Activated CD4-positive, alpha-beta memory T cell treated with anti-CD3 and anti-CD28 coated beads, Interleukin-2, amount 10 ng/mL, durations not matched to agents 7 days and 5 days (primary cell): ENCODE measurements around the gene TMIE. TPM values are rescaled to one million over a fixed set of nuclear protein-coding genes. Genes with fewer than 3 reads are reported as not detected.

Experiments
- total RNA-seq, 2 experiments: library from RNA; stranded (reverse); gene quantifications; one replicate each; pipeline ENCODE4 v1.2.3, GENCODE V29; 2021

Gene TMIE
- total RNA-seq, 2 experiments from 2014 or later, result 0.20 to 0.63 TPM

Other genes starting within 250 kb of the TMIE start
- not detected for gene LTF, start 236.5 kb upstream of the TMIE start, total RNA-seq
- not detected for gene RTP3, start 203.4 kb upstream of the TMIE start, total RNA-seq
- under 1 TPM; 0.35 to 0.43 TPM for gene LRRC2, start 135.1 kb upstream of the TMIE start, total RNA-seq
- not detected for gene FAM240A, start 88.9 kb upstream of the TMIE start, total RNA-seq
- 1 to 10 TPM; 6.9 to 7.4 TPM for gene ALS2CL, start 7.7 kb upstream of the TMIE start, total RNA-seq
- gene PRSS50, start 16.5 kb downstream of the TMIE start, total RNA-seq, result not detected
- not detected for gene MYL3, start 162.1 kb downstream of the TMIE start, total RNA-seq
- not detected for gene PTH1R, start 176.3 kb downstream of the TMIE start, total RNA-seq